Omental fat pad (tissue), 4 donors: ENCODE results near the gene OPCML. TPM values are rescaled to one million over a fixed set of nuclear protein-coding genes. Genes with fewer than 3 reads are reported as not detected.

Experiments
- ATAC-seq: fragments of 150-250 bp; one replicate; pipeline ENCODE4 v1.9.1; 2016; ENCODE audit warnings: mild to moderate bottlenecking, moderate library complexity; ENCODE audit not compliant: low FRiP score
- DNase-seq: peaks from one replicate; pipeline ENCODE4 v3.0.0-alpha.2; 2019; ENCODE audit warnings: low spot score
- total RNA-seq, 4 donors: library from RNA; depleted of rRNA; stranded (reverse); fragments of >200 nt; gene quantifications; one replicate each; pipeline ENCODE4 v1.1.0, GENCODE V29; 2016
- TF ChIP-seq, protein P1 (sequence below), 3 donors: fragments of 450-650 bp; IDR thresholded peaks; one replicate each; pipeline ENCODE4 v1.5.1; 2016 to 2017; ENCODE audit warnings: antibody characterized with exemption in 3 of 3, mild to moderate bottlenecking in 3 of 3, moderate library complexity in 2 of 3

Gene OPCML
- under 1 TPM in 1 of 4 donors, not detected in 3; 0.32 TPM for total RNA-seq

DNA sequence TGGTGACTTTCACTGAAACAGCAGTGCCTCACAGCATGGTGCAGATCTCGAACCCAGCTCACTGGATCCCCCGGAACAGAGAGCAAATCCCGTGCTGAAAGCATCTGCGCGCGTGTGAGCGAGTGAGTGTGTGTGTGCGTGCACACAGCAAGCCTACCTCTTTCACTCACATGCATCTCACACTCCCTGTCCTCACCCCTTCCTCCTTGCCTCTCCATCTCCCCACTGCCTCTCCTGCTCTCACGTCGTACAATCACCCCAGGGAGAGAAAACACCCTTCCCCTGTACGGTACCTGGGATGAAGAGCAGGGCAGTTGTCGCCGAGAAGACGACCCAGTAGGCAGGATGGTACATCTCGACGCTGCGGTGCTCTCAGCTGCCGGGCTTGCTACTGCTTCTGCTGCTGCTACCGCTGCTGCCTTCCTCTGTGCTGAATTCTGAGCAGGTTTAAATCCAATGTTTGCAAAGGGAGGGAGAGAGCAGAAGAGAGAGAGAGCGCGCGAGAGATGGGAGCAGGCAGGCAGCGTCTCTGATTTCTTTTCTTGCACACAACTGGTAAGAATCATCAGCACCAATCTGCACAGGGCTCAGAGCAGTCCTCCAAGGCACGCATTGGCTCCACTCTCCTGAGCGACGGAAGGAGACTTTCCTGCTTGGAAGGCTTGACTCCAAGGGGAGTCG, at the start of gene OPCML:
OPCML (minus strand) TSS at position 531 of the 681 bp plus-strand sequence.
- ATAC-seq (no peak), DNase-seq (no peak)

GRCh38 chr11:133581091-133581490, 48.8 kb upstream of the OPCML start:
- DNase-seq: no peak
- TF ChIP-seq, protein P1, sequence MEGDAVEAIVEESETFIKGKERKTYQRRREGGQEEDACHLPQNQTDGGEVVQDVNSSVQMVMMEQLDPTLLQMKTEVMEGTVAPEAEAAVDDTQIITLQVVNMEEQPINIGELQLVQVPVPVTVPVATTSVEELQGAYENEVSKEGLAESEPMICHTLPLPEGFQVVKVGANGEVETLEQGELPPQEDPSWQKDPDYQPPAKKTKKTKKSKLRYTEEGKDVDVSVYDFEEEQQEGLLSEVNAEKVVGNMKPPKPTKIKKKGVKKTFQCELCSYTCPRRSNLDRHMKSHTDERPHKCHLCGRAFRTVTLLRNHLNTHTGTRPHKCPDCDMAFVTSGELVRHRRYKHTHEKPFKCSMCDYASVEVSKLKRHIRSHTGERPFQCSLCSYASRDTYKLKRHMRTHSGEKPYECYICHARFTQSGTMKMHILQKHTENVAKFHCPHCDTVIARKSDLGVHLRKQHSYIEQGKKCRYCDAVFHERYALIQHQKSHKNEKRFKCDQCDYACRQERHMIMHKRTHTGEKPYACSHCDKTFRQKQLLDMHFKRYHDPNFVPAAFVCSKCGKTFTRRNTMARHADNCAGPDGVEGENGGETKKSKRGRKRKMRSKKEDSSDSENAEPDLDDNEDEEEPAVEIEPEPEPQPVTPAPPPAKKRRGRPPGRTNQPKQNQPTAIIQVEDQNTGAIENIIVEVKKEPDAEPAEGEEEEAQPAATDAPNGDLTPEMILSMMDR (IDR thresholded peaks at IDR 0.05): no peak
- ATAC-seq: no peak

More for the DNA sequence above, at the start of gene OPCML:
- TF ChIP-seq, protein P1 (IDR thresholded peaks at IDR 0.05): no peak

DNA sequence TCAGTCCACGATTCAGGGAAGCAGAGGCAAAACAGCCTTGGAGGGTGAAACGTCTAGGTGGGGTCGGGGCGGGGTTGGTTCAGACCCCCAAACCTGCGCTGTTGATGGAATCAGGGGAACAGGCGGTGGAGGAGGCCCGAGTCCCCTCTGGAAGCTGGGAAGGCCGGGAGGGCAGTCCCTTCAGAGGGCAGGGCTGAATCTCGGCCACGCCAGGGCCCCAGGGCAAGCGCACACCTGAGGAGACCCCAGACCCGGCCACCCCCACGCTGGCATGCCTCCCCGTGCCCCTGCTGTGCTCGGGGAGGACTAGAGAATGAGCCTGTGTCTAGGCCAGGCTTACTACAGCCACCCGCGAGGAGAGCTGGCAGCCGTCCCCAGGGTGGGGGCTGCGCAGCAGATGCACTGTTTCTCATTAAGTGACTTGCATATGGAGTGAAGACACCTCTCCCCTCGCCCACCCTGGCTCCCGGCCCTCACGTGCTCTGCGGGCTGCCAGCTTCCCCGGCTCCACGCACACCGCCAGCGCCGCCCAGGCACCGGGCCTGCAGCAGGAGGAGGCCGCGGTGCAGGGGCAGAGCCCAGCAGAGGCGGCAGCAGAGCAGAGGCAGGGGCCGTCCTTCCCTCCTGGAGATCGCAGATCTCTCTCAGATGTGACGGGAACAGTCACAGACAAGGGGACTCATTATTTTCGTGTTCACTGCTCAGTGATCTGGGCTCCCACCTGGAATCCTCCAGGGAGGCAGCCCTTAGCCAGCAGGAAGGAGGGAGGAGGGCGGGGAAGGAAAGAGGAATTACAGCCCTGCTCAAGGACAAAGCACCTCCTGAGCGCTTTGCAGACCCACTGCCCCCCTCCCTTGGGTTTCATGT, 47.1 kb upstream of the OPCML start:
- TF ChIP-seq, protein P1 (IDR thresholded peaks at IDR 0.05): no peak
- ATAC-seq (no peak), DNase-seq (no peak)

DNA sequence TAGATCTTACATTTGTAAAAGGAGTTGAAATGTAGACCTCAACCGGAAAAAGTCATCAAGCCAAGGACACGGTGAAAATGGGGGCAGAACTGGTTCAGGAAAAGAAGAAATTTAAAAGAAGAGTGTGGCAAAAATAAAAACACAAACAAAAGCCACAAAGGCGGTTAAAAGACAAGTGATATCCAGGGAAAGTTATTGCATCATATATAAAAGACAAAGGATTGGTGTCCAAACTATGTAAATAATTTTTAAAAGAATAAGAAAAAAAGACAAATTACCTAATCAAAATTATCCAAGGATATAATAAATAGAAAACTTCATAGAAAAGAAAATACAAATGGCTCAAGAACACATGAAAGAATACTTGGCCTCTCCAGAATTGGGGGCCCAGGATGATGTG, 45.1 kb upstream of the OPCML start:
- DNase-seq (no peak), ATAC-seq (no peak)
- TF ChIP-seq, protein P1 (IDR thresholded peaks at IDR 0.05): no peak

DNA sequence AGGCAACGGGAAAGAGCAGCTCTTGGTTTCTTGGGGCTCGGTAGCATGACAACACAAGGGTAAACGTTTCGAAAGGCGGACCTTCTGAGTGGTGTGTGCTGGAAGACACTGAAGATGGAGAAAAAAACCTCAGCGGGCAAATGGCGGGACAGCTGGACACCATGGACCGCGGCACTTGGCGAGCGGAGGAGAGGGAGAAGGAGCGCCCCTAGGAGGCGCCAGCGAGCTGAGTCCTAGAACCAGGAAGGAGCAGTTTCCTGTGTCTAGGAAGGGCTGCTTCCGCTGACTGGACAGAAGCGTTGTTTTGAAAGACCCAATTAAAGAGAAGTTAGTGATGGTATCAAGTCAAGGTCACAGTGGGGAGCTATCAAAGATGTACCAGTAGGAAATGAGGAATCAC, 44.0 kb upstream of the OPCML start:
- ATAC-seq (no peak), DNase-seq (no peak)
- TF ChIP-seq, protein P1 (IDR thresholded peaks at IDR 0.05): no peak

- DNase-seq (no peak), ATAC-seq (no peak)
- TF ChIP-seq, protein P1 (IDR thresholded peaks at IDR 0.05): no peak
These were observed 40.8 kb upstream of the OPCML start for GRCh38 chr11:133573081-133573480.
